Chondrocyte (in vitro differentiated cells): Measurements from ENCODE around the gene NECTIN1. TPM values are rescaled to one million over a fixed set of nuclear protein-coding genes. Genes with fewer than 3 reads are reported as not detected.

Source experiments
- DNase-seq: peaks from one replicate; pipeline ENCODE4 v3.0.0; 2021; ENCODE audit warnings: mixed read lengths, low spot score
- H3K27ac Mint-ChIP-seq: one replicate; pipeline ENCODE4 v1.8.0; 2021; ENCODE audit warnings: mild to moderate bottlenecking, moderate library complexity, mixed read lengths; ENCODE audit not compliant: unreplicated experiment
- H3K27me3 Mint-ChIP-seq: 2 replicates; pipeline ENCODE4 v1.8.0; 2021; ENCODE audit warnings: low read depth, mixed read lengths
- H3K36me3 Mint-ChIP-seq: 2 replicates; pipeline ENCODE4 v1.8.0; 2021; ENCODE audit warnings: low read depth, mixed read lengths
- H3K4me1 Mint-ChIP-seq: 2 replicates; pipeline ENCODE4 v1.8.0; 2021; ENCODE audit warnings: low read depth, mild to moderate bottlenecking, mixed read lengths
- H3K4me3 Mint-ChIP-seq: one replicate; pipeline ENCODE4 v1.8.0; 2021; ENCODE audit warnings: mild to moderate bottlenecking, moderate library complexity, mixed read lengths; ENCODE audit not compliant: unreplicated experiment
- H3K9me3 Mint-ChIP-seq: 2 replicates; pipeline ENCODE4 v1.8.0; 2021; ENCODE audit warnings: low read depth, mixed read lengths
- CTCF ChIP-seq: fragments of 200-600 bp; sonication (generic); IDR thresholded peaks from 2 replicates; pipeline ENCODE4 v1.5.0; 2021; ENCODE audit warnings: antibody characterized with exemption, mild to moderate bottlenecking, moderate library complexity
- total RNA-seq: library from RNA; stranded (reverse); gene quantifications from 3 replicates; pipeline ENCODE4 v1.2.1, GENCODE V29; 2021

NECTIN1 gene
- total RNA-seq, 1 donor from 2014 or later = 9.1 TPM

GRCh38 chr11:119634301-119634700, 94.7 kb downstream of the NECTIN1 start:
- TF ChIP-seq CTCF = no peak
- H3K36me3 Mint-ChIP-seq = no peaks in the 10 kb centered on the region
- DNase-seq = no peak
- no peak overlapping the region for H3K4me3 Mint-ChIP-seq
- H3K4me1 Mint-ChIP-seq = no peaks in the 10 kb centered on the region
- H3K27me3 Mint-ChIP-seq = peaks cover 11% of the 10 kb centered on the region
- no peak overlapping the region for H3K27ac Mint-ChIP-seq
- peaks cover 8% of the 10 kb centered on the region for H3K9me3 Mint-ChIP-seq

- H3K4me3 Mint-ChIP-seq = no peak overlapping the region
- no peak overlapping the region for H3K27ac Mint-ChIP-seq
- H3K27me3 Mint-ChIP-seq = peaks cover 28% of the 10 kb centered on the region
- H3K4me1 Mint-ChIP-seq = peaks cover 16% of the 10 kb centered on the region
- H3K36me3 Mint-ChIP-seq = no peaks in the 10 kb centered on the region
- TF ChIP-seq CTCF = no peak
- DNase-seq = no peak
- peaks cover 8% of the 10 kb centered on the region for H3K9me3 Mint-ChIP-seq
These were observed 99.0 kb downstream of the NECTIN1 start for GRCh38 chr11:119629834-119630624.

GRCh38 chr11:119629085-119629484, 99.9 kb downstream of the NECTIN1 start:
- DNase-seq = no peak
- Mint-ChIP-seq H3K27me3 (peaks cover 28% of the 10 kb centered on the region), H3K4me3 (no peak overlapping the region), H3K4me1 (peaks cover 16% of the 10 kb centered on the region), H3K9me3 (peaks cover 8% of the 10 kb centered on the region), H3K36me3 (no peaks in the 10 kb centered on the region), H3K27ac (no peak overlapping the region)
- no peak for TF ChIP-seq CTCF

- no peak for TF ChIP-seq CTCF
- peaks cover 28% of the 10 kb centered on the region for H3K27me3 Mint-ChIP-seq
- peaks cover 16% of the 10 kb centered on the region for H3K4me1 Mint-ChIP-seq
- H3K9me3 Mint-ChIP-seq = no peaks in the 10 kb centered on the region
- no peak for DNase-seq
- H3K4me3 Mint-ChIP-seq = no peak overlapping the region
- H3K27ac Mint-ChIP-seq = no peak overlapping the region
- no peaks in the 10 kb centered on the region for H3K36me3 Mint-ChIP-seq
These were observed 101.7 kb downstream of the NECTIN1 start for GRCh38 chr11:119627286-119627685.

- Mint-ChIP-seq H3K4me3 (no peak overlapping the region), H3K36me3 (no peaks in the 10 kb centered on the region), H3K27ac (no peak overlapping the region), H3K9me3 (no peaks in the 10 kb centered on the region), H3K4me1 (peaks cover 16% of the 10 kb centered on the region), H3K27me3 (peaks cover 28% of the 10 kb centered on the region)
- DNase-seq = no peak
- no peak for TF ChIP-seq CTCF
These were observed 102.1 kb downstream of the NECTIN1 start for GRCh38 chr11:119626871-119627270.
